Tibial artery (tissue), 4 donors: ENCODE results near the gene SLC8A3.

Source experiments
- DNase-seq, 2 donors: peaks; one replicate each; pipeline ENCODE4 v3.0.0-alpha.2; 2019
- H3K27ac ChIP-seq, 2 donors: fragments of 200-600 bp; sonication (generic) in 1 of 2; 1 replicate in 1 of 2; 2 replicates in 1 of 2; pipeline ENCODE4 v1.5.1; 2018 to 2019; ENCODE audit warnings: mild to moderate bottlenecking in 1 of 2
- H3K27me3 ChIP-seq, 2 donors: fragments of 200-600 bp; sonication (generic) in 1 of 2; one replicate each; pipeline versions ENCODE4 v1.5.1 to v1.6.0; 2016 to 2019
- H3K36me3 ChIP-seq, 3 donors: fragments of 200-600 bp; sonication (generic) in 2 of 3; one replicate each; pipeline ENCODE4 v1.5.1; 2016 to 2019; ENCODE audit warnings: mild to moderate bottlenecking in 2 of 3
- H3K4me1 ChIP-seq, 4 donors: fragments of 200-600 bp; sonication (generic) in 2 of 4; 1 replicate in 3 of 4; 2 replicates in 1 of 4; pipeline ENCODE4 v1.5.1; 2016 to 2019
- H3K4me3 ChIP-seq, 2 donors: fragments of 200-600 bp; sonication (generic) in 1 of 2; 1 replicate in 1 of 2; 2 replicates in 1 of 2; pipeline ENCODE4 v1.5.1; 2018 to 2019; ENCODE audit warnings: mild to moderate bottlenecking in 2 of 2
- H3K9me3 ChIP-seq, 3 donors: fragments of 200-600 bp; sonication (generic) in 1 of 3; one replicate each; pipeline ENCODE4 v1.5.1; 2016 to 2019
- intact Hi-C: fragments of 100-400 bp; cut with DNase I; formaldehyde crosslinking; loops from one replicate; pipeline ENCODE4 v1.15.0; 2023; ENCODE audit warnings: low total_unique reads
- TF ChIP-seq, protein P1 (sequence below), 2 experiments: fragments of 200-600 bp in 1 of 2; fragments of 450-650 bp in 1 of 2; IDR thresholded peaks; one replicate each; pipeline ENCODE4 v1.5.1; 2017 to 2019; ENCODE audit warnings: antibody characterized with exemption in 2 of 2, mild to moderate bottlenecking in 1 of 2, moderate library complexity in 1 of 2

Gene SLC8A3

DNA sequence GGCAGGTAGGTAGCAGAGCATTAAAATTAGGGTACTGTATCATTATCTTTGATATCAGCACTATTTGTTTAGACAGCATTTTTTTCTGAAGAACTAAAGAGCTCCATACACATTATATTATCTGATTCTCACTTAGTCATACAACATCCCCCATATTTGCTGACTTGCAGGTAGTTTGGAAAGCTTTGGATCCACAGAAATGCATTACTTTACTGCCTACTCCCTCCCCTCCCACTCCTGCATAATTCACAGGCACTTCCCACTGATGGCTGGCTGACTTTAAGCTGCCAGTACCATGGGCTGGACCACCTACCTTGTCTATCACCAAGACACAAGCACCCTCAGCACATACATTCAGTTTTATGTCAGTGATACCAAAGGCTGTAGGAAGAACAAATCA lies 110.4 kb downstream of the SLC8A3 start:
- TF ChIP-seq, protein P1, sequence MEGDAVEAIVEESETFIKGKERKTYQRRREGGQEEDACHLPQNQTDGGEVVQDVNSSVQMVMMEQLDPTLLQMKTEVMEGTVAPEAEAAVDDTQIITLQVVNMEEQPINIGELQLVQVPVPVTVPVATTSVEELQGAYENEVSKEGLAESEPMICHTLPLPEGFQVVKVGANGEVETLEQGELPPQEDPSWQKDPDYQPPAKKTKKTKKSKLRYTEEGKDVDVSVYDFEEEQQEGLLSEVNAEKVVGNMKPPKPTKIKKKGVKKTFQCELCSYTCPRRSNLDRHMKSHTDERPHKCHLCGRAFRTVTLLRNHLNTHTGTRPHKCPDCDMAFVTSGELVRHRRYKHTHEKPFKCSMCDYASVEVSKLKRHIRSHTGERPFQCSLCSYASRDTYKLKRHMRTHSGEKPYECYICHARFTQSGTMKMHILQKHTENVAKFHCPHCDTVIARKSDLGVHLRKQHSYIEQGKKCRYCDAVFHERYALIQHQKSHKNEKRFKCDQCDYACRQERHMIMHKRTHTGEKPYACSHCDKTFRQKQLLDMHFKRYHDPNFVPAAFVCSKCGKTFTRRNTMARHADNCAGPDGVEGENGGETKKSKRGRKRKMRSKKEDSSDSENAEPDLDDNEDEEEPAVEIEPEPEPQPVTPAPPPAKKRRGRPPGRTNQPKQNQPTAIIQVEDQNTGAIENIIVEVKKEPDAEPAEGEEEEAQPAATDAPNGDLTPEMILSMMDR (IDR thresholded peaks at IDR 0.05), result no peak
- intact Hi-C loops, result no loop called here

DNA sequence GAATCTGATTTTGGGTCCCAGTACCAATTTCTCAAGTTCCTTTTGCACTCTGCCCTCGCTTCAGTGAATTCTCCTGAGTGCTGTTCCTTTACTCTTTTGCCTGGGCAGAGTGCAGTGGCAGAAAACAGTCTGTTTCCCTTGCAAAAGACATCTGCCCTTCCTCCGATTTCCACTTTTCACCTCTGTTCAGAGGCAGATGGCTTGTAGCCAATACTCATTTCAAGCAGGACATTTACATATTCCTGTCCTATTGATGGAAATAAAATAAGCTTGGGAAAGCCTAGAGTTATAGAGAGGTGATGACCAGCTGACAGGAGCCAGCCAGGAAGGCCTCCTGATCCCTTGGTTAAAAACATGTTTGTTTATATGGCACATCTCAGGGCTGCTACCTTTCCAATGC lies 111.0 kb downstream of the SLC8A3 start:
- no peaks in the 10 kb centered on the region for H3K36me3 ChIP-seq
- H3K27me3 ChIP-seq, result peaks cover 0 to 6% of the 10 kb centered on the region in 2 donors
- no peaks in the 10 kb centered on the region for H3K4me1 ChIP-seq
- H3K27ac ChIP-seq, result no peak overlapping the region
- TF ChIP-seq, protein P1 (IDR thresholded peaks at IDR 0.05), result no peak
- DNase-seq, result no peak
- no peak overlapping the region for H3K4me3 ChIP-seq
- no peaks in the 10 kb centered on the region for H3K9me3 ChIP-seq
- intact Hi-C loops, result no loop called here

More for the DNA sequence above, 110.4 kb downstream of the SLC8A3 start:
- Histone ChIP-seq H3K9me3 (no peaks in the 10 kb centered on the region), H3K4me1 (no peaks in the 10 kb centered on the region), H3K27ac (no peak overlapping the region), H3K27me3 (peaks cover 0 to 6% of the 10 kb centered on the region in 2 donors), H3K36me3 (no peaks in the 10 kb centered on the region), H3K4me3 (no peak overlapping the region)
- no peak for DNase-seq

DNA sequence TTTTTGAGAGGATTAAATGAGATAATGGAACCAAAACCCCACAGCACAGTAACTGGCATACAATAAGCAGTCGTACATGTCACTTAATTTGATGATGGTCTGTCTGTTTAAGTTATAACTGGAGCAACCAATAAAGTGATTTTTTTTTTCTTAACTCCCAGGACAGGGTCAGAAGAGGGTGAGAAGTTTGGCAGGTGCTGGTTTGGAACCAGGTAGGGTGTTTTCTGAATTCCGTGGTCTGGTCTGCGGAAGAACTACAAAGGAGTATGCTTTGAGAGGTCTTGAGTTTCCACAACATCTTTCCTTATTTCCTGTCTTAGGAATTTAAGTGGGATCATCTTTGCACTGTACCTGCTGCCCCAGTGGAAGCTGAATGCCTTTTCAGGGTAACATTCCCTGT lies 111.7 kb downstream of the SLC8A3 start:
- H3K9me3 ChIP-seq, result no peaks in the 10 kb centered on the region
- intact Hi-C loops, result no loop called here
- no peaks in the 10 kb centered on the region for H3K36me3 ChIP-seq
- peaks cover 0 to 6% of the 10 kb centered on the region in 2 donors for H3K27me3 ChIP-seq
- H3K4me1 ChIP-seq, result no peaks in the 10 kb centered on the region
- H3K4me3 ChIP-seq, result no peak overlapping the region
- no peak overlapping the region for H3K27ac ChIP-seq
- no peak for DNase-seq
- TF ChIP-seq, protein P1 (IDR thresholded peaks at IDR 0.05), result no peak

DNA sequence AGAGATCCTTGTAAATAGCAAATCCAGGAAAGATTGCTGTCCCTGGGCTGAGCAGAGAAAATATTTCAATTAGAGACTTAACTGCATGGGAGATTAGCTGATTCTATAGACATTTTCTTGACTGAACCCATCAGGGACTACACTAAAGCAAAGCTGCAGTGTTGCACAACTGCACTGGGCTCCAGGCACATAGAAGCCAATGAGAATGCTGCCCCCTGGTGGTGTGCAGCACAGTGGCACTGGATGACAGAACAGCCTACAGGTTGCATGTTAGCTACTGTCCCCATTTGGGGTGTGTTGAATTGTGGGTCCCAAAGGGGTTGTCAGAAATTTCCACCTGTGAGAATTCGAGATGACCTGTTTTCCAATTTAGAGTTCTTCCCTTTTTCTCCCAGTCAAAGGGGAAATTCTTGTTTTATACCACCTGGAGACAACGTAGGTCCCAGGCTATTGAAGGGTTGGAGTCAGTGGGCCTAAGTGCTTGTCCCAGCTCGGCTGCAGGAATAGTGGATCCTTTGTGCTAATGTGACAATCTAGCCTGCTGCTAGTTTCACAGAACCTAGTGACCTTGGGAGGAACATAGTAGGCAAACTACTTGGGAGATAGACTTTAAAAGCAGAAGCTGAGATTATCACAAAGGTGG lies 114.7 kb downstream of the SLC8A3 start:
- intact Hi-C loops, result no loop called here
- peak in 1 of 2 donors; percentile 43 for DNase-seq
- Histone ChIP-seq H3K27ac (no peak overlapping the region), H3K4me1 (no peaks in the 10 kb centered on the region), H3K4me3 (no peak overlapping the region), H3K36me3 (no peaks in the 10 kb centered on the region), H3K9me3 (no peaks in the 10 kb centered on the region), H3K27me3 (peaks cover 0 to 4% of the 10 kb centered on the region in 2 donors)
- TF ChIP-seq, protein P1 (IDR thresholded peaks at IDR 0.05), result peak; percentile 69

DNA sequence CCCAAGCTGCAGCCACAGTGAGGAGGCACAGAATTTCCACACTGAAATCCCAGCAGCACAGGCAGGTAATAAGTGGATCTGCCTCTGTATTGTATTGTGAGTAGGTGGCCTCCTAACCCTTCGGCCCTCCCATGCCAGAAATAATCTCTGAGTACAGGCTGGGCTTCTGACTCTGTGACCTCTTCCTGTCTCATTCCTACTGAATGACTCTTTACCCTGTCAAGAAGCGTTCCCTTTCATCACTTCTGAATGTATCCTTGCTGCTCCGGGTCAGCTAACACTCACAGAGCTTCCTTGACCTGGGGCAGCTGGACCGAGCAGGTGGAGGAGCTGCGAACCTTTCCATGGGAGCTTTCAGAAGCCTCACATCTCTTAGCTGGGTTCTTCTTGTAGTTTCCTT lies 119.6 kb downstream of the SLC8A3 start:
- no peak overlapping the region for H3K27ac ChIP-seq
- H3K4me3 ChIP-seq, result no peak overlapping the region
- TF ChIP-seq, protein P1 (IDR thresholded peaks at IDR 0.05), result no peak
- intact Hi-C loops, result no loop called here
- no peak for DNase-seq
- no peaks in the 10 kb centered on the region for H3K4me1 ChIP-seq
- H3K36me3 ChIP-seq, result no peaks in the 10 kb centered on the region
- no peaks in the 10 kb centered on the region for H3K9me3 ChIP-seq
- H3K27me3 ChIP-seq, result no peaks in the 10 kb centered on the region

DNA sequence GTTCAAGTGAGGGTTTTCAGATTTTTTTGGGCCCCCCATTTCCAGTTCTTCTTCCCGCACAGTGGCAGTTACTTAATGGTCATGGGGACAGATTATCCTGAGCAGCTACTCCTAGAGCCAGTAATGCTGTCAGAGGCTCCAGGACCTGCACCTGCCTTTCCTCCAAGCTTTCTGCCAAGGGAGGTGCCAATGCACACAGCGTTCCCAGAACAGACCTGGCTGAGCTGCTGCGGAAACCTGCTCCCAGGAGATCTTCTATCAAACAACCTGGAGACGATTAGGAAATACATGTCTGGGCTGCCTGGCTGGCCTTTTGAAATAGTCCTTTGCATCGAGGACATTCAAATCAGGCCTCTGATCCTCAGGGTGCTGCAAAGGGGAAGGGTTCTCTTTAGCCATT lies 120.9 kb downstream of the SLC8A3 start:
- no peaks in the 10 kb centered on the region for H3K27me3 ChIP-seq
- TF ChIP-seq, protein P1 (IDR thresholded peaks at IDR 0.05), result no peak
- H3K4me3 ChIP-seq, result no peak overlapping the region
- H3K4me1 ChIP-seq, result no peaks in the 10 kb centered on the region
- H3K36me3 ChIP-seq, result no peaks in the 10 kb centered on the region
- no peak overlapping the region for H3K27ac ChIP-seq
- no peaks in the 10 kb centered on the region for H3K9me3 ChIP-seq
- no peak for DNase-seq
- intact Hi-C loops, result no loop called here
